Effector CD8-positive, alpha-beta T cell (primary cell): ENCODE results near the gene CHPF2.

Experiments
- DNase-seq: peaks from one replicate; lab custom pipeline; 2025; lab: John Stamatoyannopoulos, UW

Gene CHPF2

DNA sequence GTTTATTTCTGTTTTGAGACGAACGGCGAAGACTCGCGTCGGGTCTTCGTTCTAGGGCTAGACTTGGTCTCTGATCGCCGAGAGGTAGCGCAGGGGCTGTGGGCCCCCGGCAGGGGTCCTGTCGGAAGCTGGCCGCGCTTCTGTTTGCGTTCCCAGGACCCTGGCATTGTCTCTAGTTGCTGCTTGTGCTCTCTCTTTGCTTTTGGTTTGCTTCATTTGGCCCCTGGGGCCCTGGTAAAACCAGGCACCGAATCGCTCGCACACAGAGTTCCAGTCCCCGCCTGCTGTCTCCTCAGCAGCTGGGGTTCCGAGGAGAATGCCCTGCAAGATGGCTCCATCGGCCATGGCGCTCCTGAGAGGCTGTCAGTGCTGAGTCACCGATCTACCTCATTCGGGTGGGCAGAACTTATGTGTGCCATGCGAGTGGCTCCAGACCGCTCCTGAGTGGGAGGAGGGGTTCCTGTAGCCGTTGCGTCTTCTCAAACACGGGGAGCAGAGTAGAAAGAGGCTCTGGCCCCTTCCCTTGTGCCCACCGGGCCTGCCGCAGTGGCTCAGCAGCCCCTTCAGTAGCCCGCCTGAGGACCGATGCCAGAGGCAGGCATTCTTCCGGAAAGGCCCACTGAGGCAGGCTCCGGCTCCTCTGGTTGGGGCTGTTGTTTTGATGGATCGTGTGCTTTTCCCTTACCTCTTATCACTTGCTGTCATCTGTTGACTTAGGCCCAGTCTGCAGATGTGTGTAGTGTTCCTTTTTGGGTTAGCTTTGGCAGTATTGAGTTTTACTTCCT is 826 bp downstream of the CHPF2 start:
- peak; percentile 25 for DNase-seq

DNA sequence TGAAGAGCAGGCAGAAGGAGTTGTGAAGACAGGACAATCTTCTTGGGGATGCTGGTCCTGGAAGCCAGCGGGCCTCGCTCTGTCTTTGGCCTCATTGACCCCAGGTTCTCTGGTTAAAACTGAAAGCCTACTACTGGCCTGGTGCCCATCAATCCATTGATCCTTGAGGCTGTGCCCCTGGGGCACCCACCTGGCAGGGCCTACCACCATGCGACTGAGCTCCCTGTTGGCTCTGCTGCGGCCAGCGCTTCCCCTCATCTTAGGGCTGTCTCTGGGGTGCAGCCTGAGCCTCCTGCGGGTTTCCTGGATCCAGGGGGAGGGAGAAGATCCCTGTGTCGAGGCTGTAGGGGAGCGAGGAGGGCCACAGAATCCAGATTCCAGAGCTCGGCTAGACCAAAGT is 1.5 kb downstream of the CHPF2 start:
- no peak for DNase-seq

DNA sequence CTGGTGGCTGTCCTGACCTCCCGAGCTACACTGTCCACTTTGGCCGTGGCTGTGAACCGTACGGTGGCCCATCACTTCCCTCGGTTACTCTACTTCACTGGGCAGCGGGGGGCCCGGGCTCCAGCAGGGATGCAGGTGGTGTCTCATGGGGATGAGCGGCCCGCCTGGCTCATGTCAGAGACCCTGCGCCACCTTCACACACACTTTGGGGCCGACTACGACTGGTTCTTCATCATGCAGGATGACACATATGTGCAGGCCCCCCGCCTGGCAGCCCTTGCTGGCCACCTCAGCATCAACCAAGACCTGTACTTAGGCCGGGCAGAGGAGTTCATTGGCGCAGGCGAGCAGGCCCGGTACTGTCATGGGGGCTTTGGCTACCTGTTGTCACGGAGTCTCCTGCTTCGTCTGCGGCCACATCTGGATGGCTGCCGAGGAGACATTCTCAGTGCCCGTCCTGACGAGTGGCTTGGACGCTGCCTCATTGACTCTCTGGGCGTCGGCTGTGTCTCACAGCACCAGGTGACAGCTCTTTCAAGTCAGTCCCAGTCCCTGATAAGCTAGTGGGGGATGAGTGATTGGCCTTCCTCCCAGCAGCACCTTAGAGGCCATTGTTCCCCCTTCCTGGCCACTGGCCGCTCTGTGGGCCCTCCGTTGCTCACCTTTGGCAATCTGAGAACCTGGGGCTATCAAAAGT is 3.0 kb downstream of the CHPF2 start:
- DNase-seq: no peak

DNA sequence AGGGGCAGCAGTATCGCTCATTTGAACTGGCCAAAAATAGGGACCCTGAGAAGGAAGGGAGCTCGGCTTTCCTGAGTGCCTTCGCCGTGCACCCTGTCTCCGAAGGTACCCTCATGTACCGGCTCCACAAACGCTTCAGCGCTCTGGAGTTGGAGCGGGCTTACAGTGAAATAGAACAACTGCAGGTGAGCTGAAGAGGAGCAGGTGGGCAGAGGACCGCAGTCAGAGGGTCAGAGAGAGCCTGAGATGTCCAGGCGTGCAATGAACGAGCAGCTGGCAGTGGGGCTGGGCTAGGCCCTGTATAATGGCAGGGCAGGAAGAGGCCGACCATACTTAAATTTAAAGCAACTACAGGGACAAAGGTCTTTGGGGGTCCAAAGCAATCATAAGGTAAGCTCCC is 4.1 kb downstream of the CHPF2 start:
- no peak for DNase-seq

DNA sequence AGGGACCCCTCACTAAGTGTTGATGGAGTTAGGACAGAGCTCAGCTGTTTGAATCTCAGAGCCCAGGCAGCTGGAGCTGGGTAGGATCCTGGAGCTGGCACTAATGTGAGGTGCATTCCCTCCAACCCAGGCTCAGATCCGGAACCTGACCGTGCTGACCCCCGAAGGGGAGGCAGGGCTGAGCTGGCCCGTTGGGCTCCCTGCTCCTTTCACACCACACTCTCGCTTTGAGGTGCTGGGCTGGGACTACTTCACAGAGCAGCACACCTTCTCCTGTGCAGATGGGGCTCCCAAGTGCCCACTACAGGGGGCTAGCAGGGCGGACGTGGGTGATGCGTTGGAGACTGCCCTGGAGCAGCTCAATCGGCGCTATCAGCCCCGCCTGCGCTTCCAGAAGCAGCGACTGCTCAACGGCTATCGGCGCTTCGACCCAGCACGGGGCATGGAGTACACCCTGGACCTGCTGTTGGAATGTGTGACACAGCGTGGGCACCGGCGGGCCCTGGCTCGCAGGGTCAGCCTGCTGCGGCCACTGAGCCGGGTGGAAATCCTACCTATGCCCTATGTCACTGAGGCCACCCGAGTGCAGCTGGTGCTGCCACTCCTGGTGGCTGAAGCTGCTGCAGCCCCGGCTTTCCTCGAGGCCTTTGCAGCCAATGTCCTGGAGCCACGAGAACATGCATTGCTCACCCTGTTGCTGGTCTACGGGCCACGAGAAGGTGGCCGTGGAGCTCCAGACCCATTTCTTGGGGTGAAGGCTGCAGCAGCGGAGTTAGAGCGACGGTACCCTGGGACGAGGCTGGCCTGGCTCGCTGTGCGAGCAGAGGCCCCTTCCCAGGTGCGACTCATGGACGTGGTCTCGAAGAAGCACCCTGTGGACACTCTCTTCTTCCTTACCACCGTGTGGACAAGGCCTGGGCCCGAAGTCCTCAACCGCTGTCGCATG is 5.2 kb downstream of the CHPF2 start:
- no peak for DNase-seq

DNA sequence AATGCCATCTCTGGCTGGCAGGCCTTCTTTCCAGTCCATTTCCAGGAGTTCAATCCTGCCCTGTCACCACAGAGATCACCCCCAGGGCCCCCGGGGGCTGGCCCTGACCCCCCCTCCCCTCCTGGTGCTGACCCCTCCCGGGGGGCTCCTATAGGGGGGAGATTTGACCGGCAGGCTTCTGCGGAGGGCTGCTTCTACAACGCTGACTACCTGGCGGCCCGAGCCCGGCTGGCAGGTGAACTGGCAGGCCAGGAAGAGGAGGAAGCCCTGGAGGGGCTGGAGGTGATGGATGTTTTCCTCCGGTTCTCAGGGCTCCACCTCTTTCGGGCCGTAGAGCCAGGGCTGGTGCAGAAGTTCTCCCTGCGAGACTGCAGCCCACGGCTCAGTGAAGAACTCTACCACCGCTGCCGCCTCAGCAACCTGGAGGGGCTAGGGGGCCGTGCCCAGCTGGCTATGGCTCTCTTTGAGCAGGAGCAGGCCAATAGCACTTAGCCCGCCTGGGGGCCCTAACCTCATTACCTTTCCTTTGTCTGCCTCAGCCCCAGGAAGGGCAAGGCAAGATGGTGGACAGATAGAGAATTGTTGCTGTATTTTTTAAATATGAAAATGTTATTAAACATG is 6.0 kb downstream of the CHPF2 start:
- no peak for DNase-seq

DNA sequence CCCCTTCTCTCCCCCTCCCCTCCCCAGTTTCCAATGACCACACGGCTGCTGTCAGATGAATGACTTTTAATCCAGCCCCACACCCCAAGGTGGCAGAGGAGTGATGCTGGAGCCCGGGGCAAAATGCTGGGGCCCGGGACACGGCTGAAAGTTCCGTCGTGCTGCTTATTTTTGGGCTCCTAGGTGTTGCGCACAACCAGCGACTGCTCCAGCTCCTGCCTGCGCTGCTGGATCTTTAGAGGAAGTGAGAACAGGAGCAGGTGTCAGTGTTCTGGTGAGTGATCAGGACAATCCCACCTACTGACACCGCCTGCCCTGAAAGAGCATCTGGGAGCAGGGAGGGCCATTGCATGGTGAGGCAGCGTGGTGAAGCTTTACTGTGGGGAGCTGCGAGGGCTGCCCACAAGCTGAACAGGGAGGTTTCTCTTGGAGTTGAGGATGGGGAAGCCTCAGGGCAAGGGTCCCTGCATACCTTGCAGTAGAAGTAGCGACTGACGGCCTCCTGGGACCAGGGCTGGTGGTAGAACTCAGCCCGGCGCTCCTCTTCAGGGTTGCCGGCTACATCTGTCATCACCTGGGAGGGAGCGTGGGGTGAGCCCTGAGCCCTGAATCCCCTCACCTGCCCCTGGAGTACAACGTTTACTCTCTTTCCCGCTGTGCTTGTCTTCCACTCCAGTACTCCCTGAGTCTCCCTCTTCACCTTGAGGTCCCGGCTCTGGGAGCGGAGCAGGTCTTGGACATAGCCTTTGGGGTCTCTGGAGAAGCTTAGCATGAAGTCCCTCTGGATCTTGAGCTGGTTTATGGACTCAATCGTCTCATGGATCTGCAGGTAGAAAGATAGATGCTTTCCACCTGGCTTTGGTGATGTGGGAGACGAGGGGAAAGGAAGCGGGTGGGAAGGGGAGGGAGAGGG is 6.9 kb downstream of the CHPF2 start:
- DNase-seq: no peak

DNA sequence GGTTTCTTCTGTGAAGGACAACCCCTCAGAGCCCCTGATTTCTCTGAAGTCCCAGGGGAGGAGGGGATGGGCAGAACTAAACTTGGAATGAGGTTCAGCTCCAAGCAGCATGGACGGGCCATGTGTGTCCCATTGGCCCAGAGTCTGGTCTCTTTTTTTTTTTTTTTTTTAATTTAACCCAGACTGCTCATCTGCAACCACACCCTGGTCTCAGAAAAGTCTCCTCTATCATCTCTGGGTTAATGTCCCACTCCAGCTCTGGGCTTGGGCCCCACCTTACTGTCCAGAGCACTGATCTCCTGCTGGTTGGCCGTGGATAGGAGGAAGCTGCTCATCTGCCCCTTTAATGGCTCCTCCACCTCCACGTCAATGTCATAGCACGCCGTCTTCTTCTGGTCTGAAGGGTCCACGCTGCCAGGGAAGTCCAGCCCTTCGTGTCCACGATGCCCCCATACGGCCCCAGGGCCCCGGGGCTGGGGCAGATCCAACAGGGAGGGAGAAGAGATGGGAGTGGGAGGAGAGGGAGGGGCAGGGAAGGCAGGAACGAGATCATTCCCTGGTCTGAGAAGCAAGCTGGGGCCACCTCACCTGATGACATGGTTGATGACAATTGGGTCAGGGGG is 7.7 kb downstream of the CHPF2 start:
- DNase-seq: no peak

DNA sequence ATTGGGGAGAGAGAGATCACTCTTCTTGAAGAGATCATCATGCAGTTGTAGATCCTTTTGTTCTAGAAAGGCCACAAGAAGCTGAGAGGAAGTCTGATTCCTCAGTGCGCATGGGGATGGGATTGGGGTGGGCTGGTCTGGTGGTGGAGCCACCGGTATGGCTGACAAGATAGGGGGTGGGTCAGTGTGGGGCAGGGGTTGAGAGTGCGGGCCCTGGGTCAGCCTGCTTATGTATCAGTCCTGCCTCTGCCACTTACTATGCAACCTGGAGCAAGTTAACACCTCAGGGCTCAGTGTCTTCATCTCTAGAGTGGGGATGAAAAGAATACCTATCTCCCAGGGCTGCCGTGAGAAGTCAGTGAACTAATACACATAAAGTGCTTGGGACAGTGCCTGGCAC is 8.3 kb downstream of the CHPF2 start:
- DNase-seq: no peak

DNA sequence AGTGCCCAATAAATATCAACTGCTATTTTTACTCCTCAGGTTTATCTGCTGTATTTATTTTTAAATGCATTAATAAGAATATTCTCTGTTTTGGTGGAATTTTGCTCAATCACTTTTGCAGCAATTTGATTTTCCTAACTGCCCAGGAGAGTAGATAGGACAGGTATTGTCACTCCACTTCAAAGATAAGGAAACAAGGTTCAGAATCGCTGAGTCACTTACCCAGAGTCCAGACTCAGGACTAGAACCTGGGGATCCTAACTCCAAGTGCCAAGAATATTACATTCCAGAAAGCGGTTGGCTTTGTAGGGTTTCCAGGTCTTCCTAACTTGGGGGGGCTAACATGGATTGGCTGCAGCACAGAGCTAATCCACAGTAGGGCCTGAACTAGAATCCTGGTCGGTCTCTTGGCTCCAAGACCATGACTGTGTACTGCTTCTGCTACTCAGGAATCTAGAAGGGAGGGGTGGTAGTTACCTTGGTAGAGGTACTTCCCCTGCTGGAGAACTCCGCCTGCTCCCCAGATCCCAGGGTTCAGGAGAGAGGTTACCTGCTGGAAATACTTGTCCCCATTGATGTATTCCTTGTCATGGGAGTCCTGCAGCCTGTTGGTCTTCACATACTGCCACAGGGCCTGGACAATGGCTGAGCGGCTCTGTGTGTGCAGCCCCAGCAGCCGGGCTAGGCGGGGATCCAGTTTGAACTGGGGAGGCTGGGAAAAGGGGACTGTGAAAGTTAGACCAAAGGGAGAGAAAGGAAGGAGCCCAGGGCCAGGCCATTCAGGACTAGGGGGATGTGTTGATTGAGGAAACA is 8.9 kb downstream of the CHPF2 start:
- DNase-seq: no peak

DNA sequence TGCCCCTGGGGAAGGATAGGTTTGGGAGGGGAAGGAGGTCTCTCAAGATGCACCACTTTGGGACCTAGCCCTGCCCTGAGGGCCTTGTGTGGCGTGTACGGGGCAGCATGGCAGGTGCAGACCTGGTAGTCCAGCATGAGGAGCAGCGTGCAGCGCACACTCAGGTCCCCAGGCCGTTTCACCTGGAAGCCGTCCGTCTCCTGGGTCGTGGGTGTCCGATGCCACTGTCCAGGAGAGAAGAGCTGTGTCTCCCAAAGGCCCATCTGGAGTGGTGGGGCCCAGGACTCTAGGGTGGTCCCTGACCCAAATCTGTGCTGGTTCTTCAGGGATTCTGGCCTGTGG is 9.4 kb downstream of the CHPF2 start:
- no peak for DNase-seq

DNA sequence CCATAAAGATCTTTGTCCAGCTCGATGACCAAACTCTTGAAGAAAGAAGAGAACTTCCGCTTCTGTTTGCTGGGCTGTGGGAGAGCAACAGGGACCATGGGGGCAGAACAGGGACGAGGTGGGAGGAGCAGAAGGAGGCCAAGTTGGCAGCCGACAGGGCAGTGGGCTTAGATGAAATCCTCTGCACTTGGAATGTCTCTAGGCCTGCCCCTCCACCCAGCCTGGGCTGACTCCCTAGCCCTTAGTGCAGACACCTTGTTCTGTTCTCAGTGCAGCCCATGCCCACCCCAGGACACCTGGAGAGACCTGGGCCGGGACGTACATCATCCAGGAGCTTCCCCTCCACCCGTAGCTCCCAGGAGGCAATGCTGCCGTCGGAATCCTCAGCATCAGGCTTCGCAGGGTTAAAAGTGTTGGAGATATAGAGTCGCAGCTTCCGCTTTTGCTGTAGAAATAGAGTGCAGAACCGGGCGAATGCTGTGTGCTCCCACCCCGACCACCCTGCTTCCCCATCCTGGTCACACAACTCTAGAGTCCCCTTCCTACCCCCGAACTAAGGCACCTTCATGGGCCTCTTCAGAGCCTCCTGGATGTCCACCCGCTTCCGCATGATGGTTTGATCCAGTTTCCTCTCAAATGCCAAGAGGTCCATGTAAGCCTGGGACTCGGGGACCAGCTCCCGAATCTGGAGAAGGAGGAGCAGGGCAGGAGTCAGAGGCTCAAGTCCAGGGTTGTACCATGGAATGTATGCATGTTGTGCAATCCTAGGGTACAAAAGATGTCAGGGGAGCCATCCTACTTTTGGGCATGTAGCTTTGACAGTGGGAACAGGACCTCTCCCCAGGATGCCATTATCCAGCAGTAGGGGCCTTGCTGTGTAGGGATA is 10.1 kb downstream of the CHPF2 start:
- DNase-seq: no peak

DNA sequence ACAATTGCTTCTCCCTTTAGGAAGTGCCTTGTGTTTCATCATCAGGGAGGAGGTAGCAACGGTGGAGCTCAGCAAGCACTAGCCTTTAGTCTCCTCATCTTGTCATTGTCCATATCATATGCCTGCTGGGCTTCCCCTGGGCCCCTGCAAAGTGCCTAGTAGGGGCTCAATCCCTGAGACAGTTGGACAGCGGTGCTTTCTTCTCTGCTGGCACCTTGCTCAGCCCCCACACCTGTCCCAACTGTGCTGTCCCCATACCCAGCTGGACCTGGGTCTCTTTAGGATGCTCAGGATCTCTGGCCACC is 10.7 kb downstream of the CHPF2 start:
- no peak for DNase-seq

DNA sequence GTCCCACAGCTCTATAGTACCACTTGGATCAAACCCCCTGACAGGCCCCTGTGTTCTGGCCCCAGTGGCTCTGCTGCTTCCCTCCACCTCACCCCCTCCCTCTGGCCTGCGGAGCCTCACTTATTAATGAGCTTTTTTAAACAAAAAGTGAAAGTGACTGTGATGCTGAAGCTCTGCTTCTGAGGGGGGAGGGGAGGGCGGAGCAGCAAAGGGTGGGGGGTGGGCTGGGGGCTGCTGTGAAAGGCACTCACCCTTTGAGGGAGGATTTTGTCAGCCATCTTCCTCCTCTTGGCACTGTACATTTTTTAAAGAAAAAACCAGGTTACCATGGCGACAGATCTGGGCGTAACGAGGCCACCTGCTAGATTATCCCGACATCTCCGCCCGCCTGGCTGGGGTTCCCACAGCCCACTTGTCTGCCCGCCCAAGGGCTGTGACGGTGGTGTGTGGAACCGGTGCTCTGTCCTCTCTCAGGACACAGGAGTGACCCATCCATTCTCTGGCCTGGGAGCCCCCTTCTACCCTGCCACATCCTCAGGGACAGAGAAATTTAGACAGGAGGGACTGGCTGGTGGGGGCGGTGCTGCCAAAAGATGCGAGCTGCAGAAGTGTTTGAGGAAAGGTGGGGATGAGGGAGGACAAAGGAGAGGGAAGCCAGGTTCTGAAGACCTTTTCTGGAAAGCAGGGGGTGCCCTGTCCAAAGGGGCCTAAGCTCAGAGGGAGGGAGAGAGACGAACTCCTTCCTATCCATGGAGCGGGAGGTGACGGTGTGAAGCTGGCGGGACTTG is 11.3 kb downstream of the CHPF2 start:
- DNase-seq: no peak

DNA sequence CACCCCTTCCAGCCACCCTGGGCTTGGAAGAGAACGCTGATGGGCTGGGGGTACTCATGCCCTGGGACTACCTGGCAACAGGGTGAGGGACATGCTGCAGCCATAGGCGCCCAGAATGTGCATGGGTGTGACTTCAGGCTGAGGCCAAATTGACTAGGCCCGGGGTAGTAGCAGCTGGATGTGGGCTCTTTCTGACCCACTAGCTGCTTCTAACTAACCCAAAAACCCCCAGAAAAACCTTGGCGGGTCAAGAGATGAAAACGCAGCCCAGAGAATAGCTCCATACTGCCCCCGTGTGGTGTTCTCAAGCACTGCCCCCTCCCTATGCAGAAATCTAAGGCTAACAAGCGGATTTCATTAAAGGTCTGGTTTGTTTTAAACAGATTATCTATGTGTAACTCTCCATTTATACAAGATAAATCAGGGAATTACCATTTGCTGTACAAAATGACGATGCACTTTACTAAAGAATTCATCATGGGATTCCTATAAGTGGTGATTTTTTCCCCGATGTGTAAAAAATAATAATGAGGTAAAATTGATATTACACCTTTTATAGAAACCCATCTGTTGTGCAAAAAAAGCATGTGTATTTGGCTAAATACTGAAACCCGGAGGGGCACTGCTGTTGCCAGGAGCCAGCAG is 12.0 kb downstream of the CHPF2 start:
- peak; percentile 22 for DNase-seq

DNA sequence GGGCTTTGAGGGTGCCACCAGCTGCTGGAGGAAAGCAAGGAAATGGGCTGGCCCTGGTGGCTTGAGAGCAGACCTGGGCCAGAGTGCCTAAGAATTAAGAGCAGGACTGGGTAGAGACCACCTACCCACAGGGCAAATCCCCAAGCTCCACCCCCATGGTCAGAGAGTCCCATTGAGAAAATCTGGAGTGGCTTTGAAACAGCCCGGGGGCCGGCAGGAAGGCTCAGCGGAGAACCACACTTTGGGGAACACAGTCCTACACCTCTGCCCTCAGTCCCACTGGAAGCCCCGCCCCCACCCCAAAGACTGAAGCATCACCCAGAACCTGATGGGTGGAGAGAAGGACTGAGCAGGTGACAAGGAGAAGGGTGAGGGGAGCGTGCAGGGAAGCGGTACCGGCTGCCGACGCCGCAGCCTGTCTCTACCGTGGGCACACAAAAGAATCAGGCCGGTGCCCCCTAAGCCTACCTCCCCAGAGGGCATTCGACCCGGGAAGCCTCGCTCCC is 12.6 kb downstream of the CHPF2 start:
- DNase-seq: no peak

DNA sequence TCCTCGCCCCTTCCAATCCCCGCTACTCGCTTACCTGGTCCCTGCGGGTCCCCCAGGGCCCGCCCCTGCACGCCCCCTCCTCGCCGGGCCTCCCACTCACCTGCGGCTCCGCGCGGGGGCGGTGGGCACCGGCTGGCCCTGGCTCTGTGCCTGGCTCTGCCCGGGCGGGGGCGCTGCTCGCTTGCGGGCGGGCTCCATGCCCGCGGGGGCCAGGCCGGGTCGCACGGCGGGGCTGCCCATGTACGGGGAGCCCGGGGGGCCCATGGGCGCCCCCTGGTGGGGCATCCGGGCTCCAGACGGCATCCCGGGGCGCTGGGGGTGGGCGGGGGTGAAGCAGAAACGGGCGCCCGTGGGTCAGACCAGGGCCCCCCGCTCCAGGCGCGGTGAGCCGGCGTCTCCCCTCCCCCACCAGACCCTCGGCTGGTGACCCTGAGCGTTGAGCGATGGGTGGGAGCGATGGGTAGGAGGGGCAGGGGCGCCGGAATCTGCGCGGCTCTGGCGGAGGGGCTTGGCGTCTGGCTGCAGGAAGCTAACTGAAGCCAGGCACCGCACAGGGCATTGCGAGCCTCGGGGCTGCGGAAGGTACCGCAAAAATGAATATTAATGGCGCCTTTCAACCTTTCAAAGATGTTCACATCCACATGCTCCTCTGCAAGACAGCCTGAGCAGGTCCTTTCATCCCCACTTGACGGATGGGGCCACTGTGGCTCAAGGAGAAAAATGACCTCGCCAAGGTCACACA is 13.2 kb downstream of the CHPF2 start:
- peak; percentile 67 for DNase-seq
